H1 (cell line): ENCODE data around the gene PIK3CG. TPM values are rescaled to one million over a fixed set of nuclear protein-coding genes. Genes with fewer than 3 reads are reported as not detected.

Experiments
- CTCF ChIA-PET: fragments of 300-600 bp; sonication (Branson Sonifier 250); formaldehyde crosslinking; loops from one replicate; lab custom pipeline; 2021; ENCODE audit not compliant: partially characterized antibody; lab: Charles Lee
- POLR2A ChIA-PET: fragments of 300-600 bp; sonication (Branson Sonifier 250); formaldehyde crosslinking; loops from one replicate; lab custom pipeline; 2021; ENCODE audit warnings: inconsistent platforms; ENCODE audit not compliant: partially characterized antibody; lab: Charles Lee
- DNase-seq, 2 experiments: peaks; one replicate each; pipeline versions ENCODE4 v3.0.0 to v3.0.0-alpha.2; 2010 to 2022; ENCODE audit warnings: low spot score in 2 of 2, low read depth in 1 of 2, mixed read lengths in 1 of 2
- FAIRE-seq: peaks from 2 replicates; lab custom pipeline; 2011; peaks lifted over from hg19 to GRCh38; lab: Jason Lieb, UNC
- H2AFZ ChIP-seq: 2 replicates; pipeline ENCODE4 v1.8.1; 2012; ENCODE audit warnings: low read length, inconsistent platforms
- H2AK5ac ChIP-seq: 2 replicates; pipeline ENCODE4 v1.6.1; 2013; ENCODE audit warnings: low read depth, low read length
- H2BK120ac ChIP-seq: replicated peaks from 2 replicates; pipeline ENCODE3; 2013; ENCODE audit warnings: low read depth, low read length, inconsistent platforms
- H2BK12ac ChIP-seq: 2 replicates; pipeline ENCODE4 v1.6.1; 2013; ENCODE audit warnings: low read depth, low read length
- H2BK15ac ChIP-seq: 2 replicates; pipeline ENCODE4 v1.6.1; 2013; ENCODE audit warnings: low read length
- H2BK20ac ChIP-seq: 2 replicates; pipeline ENCODE4 v1.6.1; 2013; ENCODE audit warnings: low read length
- H2BK5ac ChIP-seq: 2 replicates; pipeline ENCODE4 v1.6.1; 2013; ENCODE audit warnings: low read depth, low read length
- H3K14ac ChIP-seq: 2 replicates; pipeline ENCODE4 v1.6.1; 2013; ENCODE audit warnings: inconsistent platforms; ENCODE audit not compliant: insufficient read length
- H3K18ac ChIP-seq: 2 replicates; pipeline ENCODE4 v1.6.1; 2013; ENCODE audit warnings: low read length; ENCODE audit errors: extremely low read depth
- H3K23ac ChIP-seq: 2 replicates; pipeline ENCODE4 v1.6.1; 2013; ENCODE audit warnings: inconsistent platforms; ENCODE audit not compliant: insufficient read length
- H3K23me2 ChIP-seq: 2 replicates; pipeline ENCODE4 v1.6.1; 2013; ENCODE audit warnings: low read depth, low read length
- H3K27ac ChIP-seq: 2 replicates; pipeline ENCODE4 v1.6.1; 2011; ENCODE audit warnings: low read depth, low read length, inconsistent platforms
- H3K27me3 ChIP-seq, 4 experiments: replicated peaks in 1 of 4; 1 replicate in 1 of 4; 2 replicates in 3 of 4; pipeline versions ENCODE4 v1.6.1 to v1.8.1; 2011 to 2013; ENCODE audit warnings: low read length in 3 of 4, mild to moderate bottlenecking in 3 of 4, inconsistent platforms in 2 of 4, mixed read lengths in 2 of 4, moderate library complexity in 1 of 4; ENCODE audit not compliant: control insufficient read depth in 3 of 4, insufficient read depth in 3 of 4; ENCODE audit errors: extremely low read depth in 1 of 4
- H3K36me3 ChIP-seq, 4 experiments: 2 replicates each; pipeline versions ENCODE4 v1.6.1 to v1.8.1; 2011 to 2013; ENCODE audit warnings: mild to moderate bottlenecking in 4 of 4, low read length in 3 of 4, moderate library complexity in 2 of 4, control low read depth in 1 of 4, inconsistent platforms in 1 of 4; ENCODE audit not compliant: insufficient read depth in 4 of 4, control insufficient read depth in 2 of 4
- H3K4ac ChIP-seq: replicated peaks from 2 replicates; pipeline ENCODE3; 2013; ENCODE audit warnings: low read length, low read depth, mixed read lengths, inconsistent platforms; ENCODE audit not compliant: insufficient read length
- H3K4me1 ChIP-seq, 4 experiments: replicated peaks in 1 of 4; 1 replicate in 1 of 4; 2 replicates in 3 of 4; pipeline versions ENCODE4 v1.6.1 to v1.8.1; 2011 to 2013; ENCODE audit warnings: low read length in 3 of 4, inconsistent platforms in 2 of 4, mixed read lengths in 1 of 4; ENCODE audit not compliant: insufficient read depth in 4 of 4, control insufficient read depth in 3 of 4
- H3K4me2 ChIP-seq, 2 experiments: 2 replicates each; pipeline versions ENCODE4 v1.6.1 to v1.8.1; 2011 to 2013; ENCODE audit warnings: low read depth in 2 of 2, low read length in 2 of 2, control low read depth in 1 of 2, inconsistent platforms in 1 of 2, mild to moderate bottlenecking in 1 of 2; ENCODE audit not compliant: insufficient read depth in 1 of 2
- H3K4me3 ChIP-seq, 4 experiments: fragments of 200-600, 300-600 bp in 1 of 4; sonication (generic), shearing (Covaris generic), sonication (Bioruptor Twin) in 1 of 4; 2 replicates each; pipeline versions ENCODE4 v1.5.1 to v1.8.1; 2011 to 2016; ENCODE audit warnings: low read length in 4 of 4, low read depth in 3 of 4, control low read depth in 2 of 4, inconsistent platforms in 2 of 4, mild to moderate bottlenecking in 2 of 4, mixed read lengths in 1 of 4, moderate library complexity in 1 of 4; ENCODE audit not compliant: insufficient read depth in 2 of 4; ENCODE audit errors: extremely low read depth in 1 of 4
- H3K56ac ChIP-seq: replicated peaks from 2 replicates; pipeline ENCODE3; 2013; ENCODE audit warnings: low read depth, mild to moderate bottlenecking, mixed read lengths, low read length, inconsistent platforms; ENCODE audit not compliant: insufficient read length
- H3K79me1 ChIP-seq: 2 replicates; pipeline ENCODE4 v1.6.1; 2013; ENCODE audit warnings: low read depth, low read length, control low read depth
- H3K79me2 ChIP-seq, 2 experiments: 2 replicates each; pipeline versions ENCODE4 v1.6.1 to v1.8.1; 2012 to 2013; ENCODE audit warnings: low read length in 2 of 2, mild to moderate bottlenecking in 2 of 2, inconsistent platforms in 1 of 2; ENCODE audit not compliant: insufficient read depth in 2 of 2, control insufficient read depth in 1 of 2
- H3K9ac ChIP-seq, 4 experiments: replicated peaks in 1 of 4; 1 replicate in 1 of 4; 2 replicates in 3 of 4; pipeline versions ENCODE4 v1.6.1 to v1.8.1; 2011 to 2013; ENCODE audit warnings: low read depth in 3 of 4, low read length in 3 of 4, control low read depth in 2 of 4, mild to moderate bottlenecking in 2 of 4, moderate library complexity in 2 of 4, inconsistent platforms in 1 of 4; ENCODE audit errors: extremely low read depth in 1 of 4
- H3K9me3 ChIP-seq, 2 experiments: 2 replicates each; pipeline versions ENCODE4 v1.6.1 to v1.8.1; 2012 to 2013; ENCODE audit warnings: mild to moderate bottlenecking in 2 of 2, moderate library complexity in 2 of 2, control low read depth in 1 of 2, inconsistent platforms in 1 of 2, low read depth in 1 of 2, low read length in 1 of 2, mixed read lengths in 1 of 2; ENCODE audit not compliant: insufficient read depth in 2 of 2
- H4K20me1 ChIP-seq, 2 experiments: replicated peaks in 1 of 2; 2 replicates each; pipeline versions ENCODE3 to v1.8.1; 2011 to 2013; ENCODE audit warnings: inconsistent platforms in 2 of 2, low read length in 2 of 2, mild to moderate bottlenecking in 1 of 2; ENCODE audit not compliant: insufficient read depth in 2 of 2, control insufficient read depth in 1 of 2
- H4K5ac ChIP-seq: 2 replicates; pipeline ENCODE4 v1.6.1; 2013; ENCODE audit warnings: low read length, low read depth, mixed read lengths, inconsistent platforms; ENCODE audit not compliant: insufficient read length
- H4K8ac ChIP-seq: 2 replicates; pipeline ENCODE4 v1.8.0; 2013; ENCODE audit warnings: mild to moderate bottlenecking, moderate library complexity, low read length, inconsistent platforms; ENCODE audit not compliant: insufficient read depth; ENCODE audit errors: extremely low read depth
- H4K91ac ChIP-seq: replicated peaks from 2 replicates; pipeline ENCODE3; 2013; ENCODE audit warnings: low read length, mixed read lengths, inconsistent platforms; ENCODE audit not compliant: insufficient read length
- ASH2L ChIP-seq: fragments of 200-600, 300-600 bp; sonication (generic); IDR thresholded peaks from one replicate; pipeline ENCODE4 v1.7.1; 2017; ENCODE audit warnings: low read length
- ATF2 ChIP-seq: IDR thresholded peaks from 2 replicates; pipeline ENCODE4 v1.6.1; 2012; ENCODE audit warnings: low read length, inconsistent platforms
- ATF3 ChIP-seq: IDR thresholded peaks from 2 replicates; pipeline ENCODE4 v1.6.1; 2011; ENCODE audit warnings: low read depth, mild to moderate bottlenecking, low read length; ENCODE audit not compliant: insufficient read depth
- CHD2 ChIP-seq: IDR thresholded peaks from 2 replicates; pipeline ENCODE4 v1.6.1; 2012; ENCODE audit warnings: low read length, improper control_type of control experiment
- FOSL1 ChIP-seq: IDR thresholded peaks from 2 replicates; pipeline ENCODE4 v1.6.1; 2011; ENCODE audit warnings: mild to moderate bottlenecking, low read depth, low read length, moderate library complexity; ENCODE audit not compliant: insufficient read depth
- NANOG ChIP-seq: IDR thresholded peaks from 2 replicates; pipeline ENCODE4 v1.6.1; 2011; ENCODE audit warnings: low read length, low read depth, mild to moderate bottlenecking, inconsistent platforms; ENCODE audit not compliant: insufficient read depth, poor library complexity, severe bottlenecking
- POLR2A ChIP-seq, 2 experiments: IDR thresholded peaks; 1 replicate in 1 of 2; 2 replicates in 1 of 2; pipeline ENCODE4 v1.6.1; 2011; ENCODE audit warnings: low read depth in 2 of 2, low read length in 2 of 2, mild to moderate bottlenecking in 2 of 2; ENCODE audit errors: control extremely low read depth in 1 of 2
- POLR2AphosphoS5 ChIP-seq: IDR thresholded peaks from 2 replicates; pipeline ENCODE4 v1.6.1; 2011; ENCODE audit warnings: low read depth, low read length
- RAD21 ChIP-seq, 2 experiments: IDR thresholded peaks in 1 of 2; conservative IDR thresholded peaks in 1 of 2; 2 replicates each; pipeline ENCODE4 v1.6.1; 2011; ENCODE audit warnings: low read depth in 2 of 2, low read length in 2 of 2, improper control_type of control experiment in 1 of 2, inconsistent platforms in 1 of 2, mild to moderate bottlenecking in 1 of 2, moderate library complexity in 1 of 2
- RNF2 ChIP-seq: fragments of 200-900, 300-1000 bp; sonication (generic); IDR thresholded peaks from 2 replicates; pipeline ENCODE4 v1.7.1; 2016; ENCODE audit warnings: borderline replicate concordance, low read depth, mild to moderate bottlenecking, antibody characterized with exemption, low read length; ENCODE audit not compliant: poor library complexity, severe bottlenecking; ENCODE audit errors: missing control alignments
- TBP ChIP-seq: IDR thresholded peaks from 2 replicates; pipeline ENCODE4 v1.6.1; 2011; ENCODE audit warnings: low read depth, low read length, improper control_type of control experiment
- TEAD4 ChIP-seq: IDR thresholded peaks from 2 replicates; pipeline ENCODE4 v1.6.1; 2012; ENCODE audit warnings: low read depth, low read length, inconsistent platforms, mixed read lengths
- WGBS, 2 experiments: shearing (Covaris generic) in 1 of 2; methylation state at CpG; one replicate each; pipeline versions ENCODE4 v1.1.6 to v1.1.7; 2013 to 2015; ENCODE audit warnings: low lambda C conversion rate in 2 of 2, mixed read lengths in 2 of 2, inconsistent platforms in 1 of 2, low coverage in 1 of 2, missing lambda C conversion rate in 1 of 2; ENCODE audit not compliant: insufficient replicate concordance in 2 of 2, insufficient coverage in 1 of 2, insufficient read length in 1 of 2; ENCODE audit errors: extremely low coverage in 1 of 2, missing lambda C conversion rate in 1 of 2; 5-methylcytosine and 5-hydroxymethylcytosine counted together
- polyA plus RNA-seq, 7 experiments: library from polyadenylated mRNA; depleted of rRNA in 3 of 7; stranded (reverse) in 5 of 7; unstranded in 2 of 7; fragments of >200 nt in 5 of 7; fragments of 200-250 nt in 2 of 7; gene quantifications; 1 replicate in 5 of 7; 2 replicates in 1 of 7; 4 replicates in 1 of 7; pipeline versions ENCODE4 v1.2.1 to v1.2.3, GENCODE V29; 2011 to 2013; ENCODE audit warnings: missing spikeins in 2 of 7, mixed read lengths in 2 of 7
- total RNA-seq: library from RNA; stranded (reverse); fragmentation: NEBNext Ultra II Directional; extraction: Animal tissue kit (Norgen Biotek cat#: 25700); gene quantifications from 2 replicates; pipeline ENCODE4 v1.2.1, GENCODE V29; 2021

The PIK3CG gene
- total and polyA plus RNA-seq, 2 of the 8 experiments (the other 6 are each of a cell fraction or from before 2014, with no cell fraction given): not detected

- no peaks in the 10 kb centered on the region for H3K79me2 ChIP-seq
- no peaks in the 10 kb centered on the region for H4K20me1 ChIP-seq
- H2BK20ac ChIP-seq: no peak overlapping the region
- H3K23me2 ChIP-seq: no peaks in the 10 kb centered on the region
- H4K8ac ChIP-seq: no peak overlapping the region
- no peak overlapping the region for H3K18ac ChIP-seq
- no peak overlapping the region for H2AK5ac ChIP-seq
- no peaks in the 10 kb centered on the region for H3K4me1 ChIP-seq
- H3K56ac ChIP-seq: no peak overlapping the region
- no peaks in the 10 kb centered on the region for H3K9me3 ChIP-seq
- no peak overlapping the region for H2AFZ ChIP-seq
- no peak overlapping the region for H3K4me3 ChIP-seq
- FAIRE-seq: no peak
- no peak overlapping the region for H2BK12ac ChIP-seq
- no peak overlapping the region for H3K9ac ChIP-seq
- no peaks in the 10 kb centered on the region for H3K27me3 ChIP-seq
- H4K91ac ChIP-seq: no peak overlapping the region
- H3K14ac ChIP-seq: no peak overlapping the region
- H3K23ac ChIP-seq: no peak overlapping the region
- DNase-seq: no peak
- H2BK120ac ChIP-seq: no peak overlapping the region
- WGBS, 2 experiments: 100% methylated on average over 3 of the region's 3 CpGs; no CpG with 5 or more reads in 1 of the 2 experiments
- no peak overlapping the region for H3K27ac ChIP-seq
- no peak overlapping the region for H3K4ac ChIP-seq
- ChIA-PET CTCF (interaction anchor here (0.9 kb wide), 1 partner anchor 228 kb away, joined by 3 read pairs; no protein-coding TSS in a partner anchor), POLR2A (no interaction called here)
- H3K36me3 ChIP-seq: no peaks in the 10 kb centered on the region
- no peaks in the 10 kb centered on the region for H3K79me1 ChIP-seq
- no peak overlapping the region for H3K4me2 ChIP-seq
- no peak overlapping the region for H4K5ac ChIP-seq
- no peak overlapping the region for H2BK5ac ChIP-seq
- no peak overlapping the region for H2BK15ac ChIP-seq
- TF ChIP-seq ATF2 (no peak), POLR2AphosphoS5 (no peak), RAD21 (IDR thresholded peaks at IDR 0.05 in 1 of 2, conservative IDR thresholded peaks at IDR 0.05 in 1 of 2; ENCODE audit: low read depth in 2 of 2, low read length in 2 of 2) (no peak), ASH2L (no peak), POLR2A (IDR thresholded peaks at IDR 0.05; ENCODE audit: control extremely low read depth in 1 of 2, low read depth in 2 of 2, low read length in 2 of 2) (no peak), ATF3 (no peak), TEAD4 (no peak), FOSL1 (no peak), TBP (no peak), RNF2 (no peak), NANOG (no peak), CHD2 (no peak)
Measured at GRCh38 chr7:106918991-106919390, 53.9 kb downstream of the PIK3CG start.
